EH (cell line): ENCODE results near the gene SOS2.
A peak's percentile ranks its signal among the peaks of the same experiment; 100 is the strongest.

Experiments used
- DNase-seq: peaks from one replicate; pipeline ENCODE4 v3.0.0-alpha.2; 2015; ENCODE audit warnings: low read depth

The SOS2 gene

DNA sequence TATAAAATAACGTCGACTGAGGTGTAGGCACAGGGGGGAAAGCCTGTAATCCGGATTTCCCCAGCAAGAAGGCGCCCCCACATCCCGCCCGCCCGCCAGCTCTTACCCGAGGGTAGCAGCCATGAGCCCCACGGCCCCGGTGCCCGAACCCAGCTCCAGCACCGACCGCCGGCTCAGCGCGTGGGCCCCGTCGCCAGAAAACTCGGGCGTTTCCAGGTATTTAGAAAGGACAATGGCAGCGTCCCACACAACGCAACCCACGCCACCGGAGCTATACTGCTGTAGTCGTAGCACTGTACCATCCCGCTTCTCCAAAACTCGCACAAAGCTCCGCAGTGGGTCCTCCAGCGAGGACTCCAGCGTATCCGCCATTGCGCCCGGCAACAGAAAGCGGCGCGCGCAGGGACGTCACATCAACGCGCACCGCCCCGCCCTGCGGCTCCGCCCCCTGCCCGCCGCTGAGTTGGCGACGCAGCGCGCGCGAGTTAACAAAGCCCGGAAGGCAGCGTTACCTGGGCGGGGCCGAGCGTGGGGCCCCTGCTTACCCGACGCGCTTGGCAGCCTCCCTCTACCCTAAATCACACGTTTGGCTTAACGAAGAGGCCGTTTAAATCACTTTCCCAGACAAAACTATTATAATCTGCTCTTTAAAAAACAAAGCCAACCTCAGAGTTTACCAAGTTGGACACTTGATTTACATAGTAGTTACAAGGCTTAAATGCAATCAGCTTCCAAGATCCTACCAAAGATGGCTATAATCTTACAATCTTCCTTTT lies 115.0 kb downstream of the SOS2 start, which contains the start of gene VCPKMT:
Gene VCPKMT, minus strand, starts transcription at position 392 of the 776 bp plus-strand sequence. Its CDS starts 20 bp downstream, at position 372.
- DNase-seq: peak; percentile 88

DNA sequence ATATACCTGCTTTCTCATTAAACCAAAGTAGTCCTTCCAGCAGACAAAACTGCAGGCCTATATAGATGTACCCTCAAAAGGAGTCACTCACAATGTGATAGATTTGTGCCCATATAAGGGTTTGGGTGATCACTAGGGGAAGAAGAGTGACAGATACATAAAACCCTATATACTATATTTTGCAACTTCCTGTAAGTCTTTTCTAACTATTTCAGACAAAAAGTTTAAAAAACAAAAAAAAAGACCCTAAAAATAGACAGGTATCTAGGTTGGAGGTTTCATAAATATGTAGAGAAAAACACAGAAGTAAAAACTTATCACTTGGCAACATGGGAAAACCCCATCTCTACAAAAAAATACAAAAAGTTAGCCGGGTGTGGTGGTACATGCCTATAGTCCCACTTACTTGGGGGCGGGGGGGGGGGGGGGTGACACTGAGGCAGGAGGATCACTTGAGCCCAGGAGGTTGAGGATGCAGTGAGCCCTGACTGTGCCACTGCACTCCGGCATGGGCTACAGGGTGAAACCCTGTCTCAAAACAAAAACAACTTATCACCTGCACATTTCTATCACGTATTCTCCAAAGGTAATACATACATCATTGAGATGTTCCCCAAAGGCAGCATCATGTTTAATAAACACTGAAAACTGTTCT lies 117.9 kb downstream of the SOS2 start:
- no peak for DNase-seq

DNA sequence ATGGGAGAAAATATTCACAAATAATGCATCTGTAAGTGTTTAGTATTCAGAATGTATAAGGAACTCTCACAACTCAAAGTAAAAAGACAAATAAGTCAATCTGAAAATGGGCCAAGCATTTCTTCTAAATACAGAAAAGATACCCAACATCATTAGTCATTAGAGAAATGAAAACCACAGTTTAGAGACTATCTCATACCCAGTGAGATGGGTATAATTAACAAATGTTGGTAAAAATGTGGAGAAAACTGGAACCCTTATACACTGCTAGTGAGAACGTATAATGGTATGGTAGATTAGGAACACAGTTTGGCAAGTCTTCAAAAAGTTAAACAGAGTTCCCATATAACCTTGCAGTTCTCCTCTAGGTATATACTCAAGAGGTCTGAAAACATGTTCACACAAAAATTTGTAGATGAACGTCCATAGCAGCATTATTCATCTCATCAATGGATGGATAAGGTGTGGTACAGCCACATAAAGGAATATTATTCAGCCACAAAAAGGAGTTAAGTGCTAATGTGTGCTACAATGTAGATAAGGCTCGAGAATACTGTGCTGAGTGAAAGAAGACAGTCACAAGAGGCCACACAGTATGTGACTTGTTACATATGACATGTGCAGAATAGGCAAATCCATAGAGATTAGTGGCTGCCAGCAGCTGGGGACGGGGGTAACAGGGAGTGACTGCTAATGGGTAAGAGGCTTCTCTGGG lies 120.9 kb downstream of the SOS2 start:
- DNase-seq: no peak

DNA sequence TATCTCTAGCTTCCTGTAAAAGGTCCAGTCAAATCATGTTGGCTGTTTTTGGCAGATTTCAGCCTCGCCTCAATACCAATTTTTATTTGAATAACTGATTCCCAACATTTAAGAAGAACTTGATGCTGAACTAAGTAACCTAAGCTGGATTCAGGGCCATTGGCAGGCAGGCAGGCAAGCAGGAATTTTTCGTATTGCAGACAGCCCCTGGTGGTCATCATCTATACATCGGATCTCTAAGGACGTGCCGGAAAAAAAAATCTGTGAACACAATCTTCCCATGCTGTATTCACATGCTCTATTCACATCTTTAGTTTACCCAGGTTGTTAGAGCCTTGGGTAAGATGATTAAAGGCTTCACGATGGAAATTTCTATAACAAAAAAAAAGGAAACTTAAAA lies 122.0 kb downstream of the SOS2 start:
- peak; percentile 24 for DNase-seq

DNA sequence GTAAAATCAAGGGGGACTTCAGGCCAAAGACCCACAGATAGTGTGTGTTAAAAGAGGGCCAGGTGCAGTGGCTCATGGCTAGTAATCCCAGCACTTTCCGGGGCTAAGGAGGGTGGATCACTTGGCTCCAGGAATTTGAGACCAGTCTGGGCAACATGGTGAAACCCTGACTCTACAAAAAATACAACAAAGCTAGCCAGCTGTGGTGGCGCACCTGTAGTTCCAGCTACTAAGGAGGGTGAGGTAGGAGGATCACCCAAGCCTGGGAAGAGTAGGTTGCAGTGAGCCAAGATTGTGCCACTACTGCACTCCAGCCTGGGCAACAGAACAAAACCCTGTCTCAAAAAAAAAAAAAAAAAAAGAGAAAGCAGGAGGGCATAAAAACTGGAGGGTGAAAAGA lies 123.5 kb downstream of the SOS2 start:
- no peak for DNase-seq

DNA sequence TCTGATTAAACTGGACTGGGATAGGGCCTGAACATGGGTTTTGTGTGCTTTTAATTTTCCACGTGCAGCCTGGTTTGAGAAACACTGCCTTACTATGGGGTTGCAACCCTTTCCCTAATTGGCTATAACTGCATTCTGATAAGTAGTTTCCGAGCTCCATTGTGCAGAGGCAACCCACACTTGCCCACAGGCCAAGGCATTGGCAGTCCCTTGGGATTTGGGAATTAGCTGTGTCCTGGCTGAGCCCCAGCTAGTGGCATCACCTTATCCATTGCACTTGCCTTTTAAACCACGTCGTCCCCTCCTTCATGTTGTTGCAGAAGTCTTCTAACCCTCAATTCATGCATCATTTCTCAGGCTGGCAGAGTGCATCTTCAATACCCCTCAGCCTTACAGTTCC lies 125.2 kb downstream of the SOS2 start:
- DNase-seq: no peak

DNA sequence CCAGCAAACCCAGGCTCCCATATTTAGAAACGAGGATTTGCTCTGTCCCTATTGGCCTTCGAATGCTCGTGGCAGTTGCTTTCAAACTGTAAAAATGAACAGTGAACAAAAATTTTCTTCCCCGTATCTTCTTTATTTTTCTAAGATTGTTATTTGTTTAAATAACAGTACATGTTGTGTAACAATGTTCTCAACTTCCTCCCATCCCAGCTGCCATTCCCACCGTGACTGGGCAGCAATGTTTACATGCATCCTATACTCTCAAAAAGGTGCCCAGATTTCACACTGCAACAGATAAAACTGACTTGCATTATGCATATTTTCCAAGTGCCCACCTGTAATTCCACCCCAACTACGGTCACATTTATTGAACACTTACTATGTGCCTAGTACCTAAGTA lies 127.8 kb downstream of the SOS2 start:
- DNase-seq: no peak

DNA sequence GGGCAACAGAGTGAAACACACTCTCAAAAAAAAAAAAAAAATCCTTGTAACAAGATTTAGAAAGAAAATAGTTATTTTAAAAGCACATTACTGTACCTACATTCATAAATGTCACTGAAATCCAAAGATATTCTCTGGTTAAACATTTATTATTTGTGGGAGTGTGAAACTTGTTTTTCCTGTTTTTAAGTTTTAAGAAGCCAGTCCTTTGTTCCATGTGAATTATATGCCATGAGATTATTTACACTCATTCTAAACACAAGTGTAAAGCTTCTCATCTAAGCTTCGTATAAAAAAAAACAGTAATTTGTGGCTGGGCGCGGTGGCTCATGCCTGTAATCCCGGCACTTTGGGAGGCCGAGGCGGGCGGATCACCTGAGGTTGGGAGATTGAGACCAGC lies 130.0 kb downstream of the SOS2 start:
- no peak for DNase-seq

DNA sequence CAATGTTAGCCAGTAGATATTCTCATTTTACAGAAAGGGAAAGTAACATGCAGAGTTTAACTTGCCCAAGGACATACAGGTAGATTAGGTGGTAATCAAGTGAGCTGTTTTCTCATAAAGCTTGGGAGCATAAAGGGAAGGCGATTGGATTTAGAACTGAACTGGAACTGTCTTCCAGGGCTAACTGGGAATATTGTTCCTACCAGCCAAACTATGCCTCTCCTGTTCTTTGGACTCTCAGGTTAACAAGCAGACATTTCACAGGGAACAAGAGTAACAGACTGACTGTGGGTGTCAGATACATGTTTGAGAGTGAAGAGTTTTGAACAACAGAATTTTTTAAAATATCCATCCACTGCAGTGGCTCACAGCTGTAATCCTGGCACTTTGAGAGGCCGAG lies 130.6 kb downstream of the SOS2 start:
- DNase-seq: no peak

DNA sequence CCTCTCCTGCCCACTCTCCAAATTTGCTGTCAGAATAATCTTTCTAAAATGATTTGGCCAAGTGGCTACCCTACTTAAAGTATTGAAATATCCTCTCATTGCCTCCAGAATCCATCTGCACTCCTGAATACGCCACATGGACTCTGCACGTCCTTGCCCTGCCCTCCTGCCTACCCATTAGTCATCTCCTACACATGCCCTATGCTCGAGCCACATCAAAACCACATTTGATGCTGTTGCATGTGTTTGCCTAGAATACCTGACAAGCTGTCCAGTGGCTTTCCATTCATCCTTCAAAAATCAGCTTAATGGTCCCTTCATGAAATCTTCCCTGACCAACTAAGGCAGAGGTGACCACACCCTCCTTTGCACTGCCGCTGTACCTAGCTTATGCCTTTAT lies 132.0 kb downstream of the SOS2 start:
- peak; percentile 5 for DNase-seq

DNA sequence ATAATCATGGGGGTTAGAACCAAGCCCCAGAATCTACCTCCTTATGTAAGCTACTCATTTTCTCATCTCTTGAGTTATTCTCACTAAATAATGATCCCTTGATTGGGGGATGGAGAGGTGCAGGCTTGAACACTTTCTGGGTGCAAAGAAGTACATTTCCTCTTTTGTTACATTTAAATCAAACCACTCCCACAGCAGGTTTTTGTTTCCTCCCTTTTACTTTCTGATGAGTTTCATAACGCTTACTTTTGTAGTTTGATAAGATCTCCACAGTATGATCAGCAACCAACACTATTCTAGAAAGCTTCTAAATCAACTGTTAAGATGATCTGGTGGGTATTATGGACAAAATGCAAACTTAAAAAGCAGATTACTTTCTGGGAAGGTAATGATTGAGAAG lies 135.5 kb downstream of the SOS2 start:
- DNase-seq: no peak

DNA sequence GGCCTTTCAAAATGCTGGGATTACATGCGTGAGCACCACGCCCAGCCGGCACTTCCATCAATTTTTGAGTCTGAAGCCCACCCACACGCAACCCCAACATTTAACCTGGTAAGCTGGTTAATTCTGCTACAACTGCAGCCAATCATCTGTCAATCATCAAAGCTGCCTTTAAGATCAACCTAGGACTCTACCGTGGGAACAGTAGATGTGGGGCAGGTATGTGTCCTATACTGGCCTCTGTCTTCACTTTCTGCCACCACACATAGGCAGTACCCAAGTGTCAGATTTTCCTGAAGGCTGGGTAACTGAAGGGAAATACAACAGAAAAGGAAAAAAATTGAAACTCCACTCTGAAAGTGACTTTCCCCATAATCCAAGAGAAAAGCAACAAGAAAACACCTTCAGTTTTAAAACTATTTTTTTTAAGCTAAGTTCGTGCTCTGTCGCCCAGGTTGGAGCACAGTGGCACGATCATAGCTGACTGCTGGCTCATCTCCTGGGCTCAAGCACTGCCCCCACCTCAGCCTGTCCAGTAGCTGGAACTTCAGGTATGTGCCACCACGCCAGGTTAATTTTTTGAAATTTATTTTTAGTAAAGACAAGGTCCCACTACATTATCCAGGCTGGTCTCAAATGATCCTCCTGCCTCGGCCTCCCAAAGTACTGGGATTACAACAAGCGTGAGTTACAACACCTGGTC lies 137.2 kb downstream of the SOS2 start:
- no peak for DNase-seq

DNA sequence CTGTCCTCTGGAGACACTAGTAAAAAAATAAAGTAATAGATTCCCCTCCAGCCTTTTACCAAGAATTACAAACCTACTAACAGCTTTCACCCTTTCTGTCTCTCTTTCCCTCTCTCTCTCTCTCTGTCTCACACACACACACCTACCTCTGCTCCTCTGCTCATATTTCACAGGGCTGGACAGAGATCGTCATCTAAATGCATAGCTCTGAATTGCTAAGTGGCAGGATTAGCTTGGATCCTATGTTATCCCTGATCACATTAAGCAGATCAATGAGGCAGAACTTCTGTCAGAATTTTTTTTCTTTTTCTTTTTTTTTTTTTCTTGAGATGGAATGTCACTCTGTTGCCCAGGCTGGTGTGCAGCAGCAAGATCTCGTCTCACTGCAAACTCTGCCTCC lies 137.9 kb downstream of the SOS2 start:
- no peak for DNase-seq

DNA sequence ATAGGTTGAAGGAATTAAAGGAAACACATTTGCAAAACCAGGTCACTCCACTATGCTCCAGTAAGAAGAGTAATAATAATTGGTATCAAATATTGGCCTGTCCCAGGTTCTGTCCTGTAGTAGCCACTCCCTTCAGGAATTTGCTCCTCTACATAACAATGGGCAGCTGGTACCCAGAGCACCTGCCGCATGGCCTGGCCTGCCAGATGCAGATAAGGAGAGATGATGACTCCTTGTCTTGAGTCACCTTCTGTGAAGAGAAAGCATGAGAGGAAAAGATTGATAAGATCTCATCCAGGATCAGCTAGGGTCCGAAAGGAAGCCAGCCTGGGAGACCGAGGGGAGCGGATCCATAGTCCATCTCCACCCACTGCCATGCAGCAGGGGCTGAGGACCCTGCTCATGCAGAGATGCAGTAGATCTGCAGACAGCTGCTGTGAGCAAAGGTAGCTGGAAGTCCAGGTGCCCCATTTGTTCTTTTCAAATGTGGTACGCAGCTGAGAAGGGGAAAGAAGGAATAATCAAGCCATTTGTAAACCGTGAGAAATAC lies 139.3 kb downstream of the SOS2 start:
- no peak for DNase-seq

DNA sequence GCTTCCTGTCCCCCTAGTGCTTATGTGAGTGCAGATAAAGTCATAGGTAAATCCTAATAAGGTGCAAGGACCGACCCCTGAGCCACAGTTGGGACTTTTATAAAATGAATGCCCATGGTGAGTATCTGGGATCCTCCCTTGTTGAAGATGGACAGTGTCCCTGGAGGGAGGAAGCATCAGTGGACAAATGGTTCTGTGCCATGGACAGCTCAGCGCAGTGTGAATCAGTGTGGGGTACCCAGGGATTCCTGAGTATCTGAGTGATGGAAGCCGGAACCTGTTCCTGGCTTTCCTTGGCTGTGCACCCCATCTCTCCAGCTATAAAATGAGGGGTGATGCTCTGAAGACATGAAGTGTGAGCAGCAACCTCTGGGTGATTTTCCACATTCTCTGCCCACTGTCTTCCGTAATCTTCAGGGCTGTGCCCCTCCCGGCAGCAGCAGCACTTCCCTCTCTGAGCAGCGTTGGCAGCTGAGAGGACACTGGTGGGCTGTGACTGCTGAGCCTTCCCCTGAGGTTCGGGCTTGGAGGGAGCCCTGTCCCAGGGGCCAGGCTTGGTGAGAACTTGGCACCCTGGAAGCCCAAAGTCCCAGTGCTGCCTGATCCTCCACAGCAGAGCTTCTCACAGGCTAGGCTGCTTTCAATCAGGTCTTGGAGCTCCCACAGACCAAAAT lies 140.0 kb downstream of the SOS2 start:
- DNase-seq: no peak

DNA sequence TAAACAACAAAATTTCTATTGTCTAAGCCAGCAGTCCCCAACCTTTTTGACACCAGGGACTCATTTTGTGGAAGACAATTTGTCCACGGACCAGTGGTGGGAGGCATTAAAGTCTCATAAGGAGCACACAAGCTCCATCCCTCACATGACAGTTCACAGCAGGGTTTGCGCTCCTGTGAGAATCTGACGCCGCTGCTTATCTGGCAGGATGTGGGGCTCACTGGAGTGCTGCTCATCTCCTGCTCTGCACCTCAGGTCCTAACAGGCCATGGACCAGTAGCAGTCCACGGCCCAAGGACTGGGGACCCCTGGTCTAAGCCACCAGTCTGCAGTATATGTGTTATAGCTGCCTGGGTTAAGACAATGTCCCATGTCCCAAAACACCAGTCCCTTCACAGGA lies 142.2 kb downstream of the SOS2 start:
- DNase-seq: no peak

DNA sequence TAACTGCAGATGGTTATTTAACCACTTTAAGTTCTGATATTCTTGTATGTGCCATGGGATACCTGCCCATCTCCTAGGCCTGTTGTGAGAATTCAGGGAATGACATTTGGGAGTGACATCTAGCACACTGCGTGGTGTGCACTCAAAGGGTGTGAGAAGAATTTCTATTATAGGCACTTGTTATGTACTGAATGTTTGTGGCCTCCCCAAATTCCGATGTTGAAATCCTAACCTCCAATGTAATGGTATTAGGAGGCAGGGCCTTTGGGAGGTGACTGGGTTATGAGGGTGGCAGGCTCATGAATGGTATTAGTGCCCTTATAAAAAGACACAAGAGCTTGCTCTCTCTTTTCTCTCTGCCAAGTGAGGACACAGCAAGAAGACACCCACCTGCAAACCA lies 142.6 kb downstream of the SOS2 start:
- peak; percentile 15 for DNase-seq

DNA sequence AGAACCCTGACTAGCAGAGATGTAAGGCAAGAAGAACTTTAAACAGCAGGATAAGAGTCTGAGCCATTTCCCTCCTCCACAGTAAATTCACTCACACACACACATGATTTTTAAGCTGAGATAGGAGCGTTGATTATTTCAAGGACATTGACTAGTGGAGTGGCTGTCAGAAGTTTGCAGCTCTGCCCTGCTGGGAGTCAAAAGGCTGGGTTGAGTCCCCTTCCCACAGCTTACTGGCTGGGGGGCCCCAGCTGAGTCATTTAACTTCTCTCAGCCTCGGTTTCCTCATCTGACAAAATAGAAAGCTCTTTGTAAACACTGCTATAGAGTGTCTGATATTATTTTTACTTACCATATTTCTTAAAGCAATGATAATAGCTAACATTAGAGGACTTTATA lies 143.3 kb downstream of the SOS2 start:
- DNase-seq: no peak

DNA sequence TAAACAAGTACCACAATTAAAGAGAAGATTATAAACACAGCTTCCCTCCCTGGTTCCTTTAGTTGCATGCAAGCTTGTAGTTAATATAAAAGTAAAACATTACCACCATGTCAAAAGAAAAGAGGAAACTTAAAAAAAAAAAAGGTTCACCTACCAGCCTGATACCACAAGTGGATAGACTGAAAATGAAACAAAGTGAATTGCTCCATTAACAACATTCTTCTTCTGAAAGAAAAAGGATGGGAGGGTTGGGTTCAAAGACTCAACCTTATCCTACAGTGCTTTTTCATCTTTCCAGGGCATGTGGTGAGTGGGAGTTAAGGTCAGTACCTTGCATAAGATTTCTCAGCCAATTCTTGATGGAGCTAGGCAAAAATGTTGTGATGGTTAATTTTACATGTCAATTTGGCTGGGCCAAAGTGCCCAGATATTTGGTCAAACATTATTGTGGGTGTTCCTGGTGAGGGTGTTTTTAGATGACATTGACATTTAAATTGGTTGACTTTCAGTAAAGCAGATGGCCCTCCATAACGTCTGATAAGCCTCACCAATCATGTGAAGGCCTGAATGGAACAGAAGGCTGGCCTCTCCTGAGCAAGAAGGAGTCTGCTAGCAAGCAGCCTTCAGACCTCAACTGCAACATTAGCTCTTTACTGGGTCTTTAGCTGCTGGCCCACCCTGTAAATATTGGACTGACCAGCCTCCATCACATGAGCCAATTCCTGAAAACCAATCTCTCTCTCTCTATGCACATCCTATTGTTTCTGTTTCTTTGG lies 143.8 kb downstream of the SOS2 start:
- DNase-seq: no peak

DNA sequence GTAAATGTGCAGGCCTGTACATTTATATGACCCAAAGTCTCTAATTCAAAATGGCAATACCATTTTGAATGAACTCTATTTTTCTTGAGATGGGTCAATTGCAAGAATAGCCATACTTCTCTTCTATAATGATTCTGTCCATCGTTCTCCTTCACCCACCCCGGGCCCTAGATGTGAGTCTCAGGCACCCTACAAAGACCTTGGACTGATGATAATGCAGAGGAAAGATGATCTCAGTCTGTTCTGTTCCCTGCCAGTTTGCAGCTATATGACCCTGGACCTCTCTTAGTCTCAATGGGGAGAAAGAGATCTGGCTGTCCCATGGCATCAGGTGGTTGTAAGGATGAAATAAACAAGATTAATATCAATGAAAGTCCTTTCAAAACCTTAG lies 145.1 kb downstream of the SOS2 start:
- no peak for DNase-seq
